Nephron (organoid): ENCODE data around the gene MRPL37.

Source experiments
- H3K27ac Mint-ChIP-seq, 3 experiments: 2 replicates each; pipeline ENCODE4 v1.8.0; 2020; ENCODE audit warnings: mixed read lengths in 3 of 3, mild to moderate bottlenecking in 2 of 3, moderate library complexity in 1 of 3
- H3K27me3 Mint-ChIP-seq: 2 replicates; pipeline ENCODE4 v1.8.0; 2021; ENCODE audit warnings: low read depth, mild to moderate bottlenecking, moderate library complexity, mixed read lengths
- H3K36me3 Mint-ChIP-seq: 2 replicates; pipeline ENCODE4 v1.8.0; 2020; ENCODE audit warnings: low read depth, mixed read lengths
- H3K4me1 Mint-ChIP-seq: 2 replicates; pipeline ENCODE4 v1.8.0; 2020; ENCODE audit warnings: mixed read lengths
- H3K4me3 Mint-ChIP-seq, 3 experiments: 2 replicates each; pipeline ENCODE4 v1.8.0; 2020; ENCODE audit warnings: mild to moderate bottlenecking in 3 of 3, mixed read lengths in 3 of 3, moderate library complexity in 2 of 3
- H3K9me3 Mint-ChIP-seq: 2 replicates; pipeline ENCODE4 v1.8.0; 2020; ENCODE audit warnings: mixed read lengths
- TF ChIP-seq, protein P1 (sequence below), 3 experiments: fragments of 200-600 bp; sonication (generic); IDR thresholded peaks; one replicate each; pipeline ENCODE4 v1.5.0; 2021; ENCODE audit warnings: antibody characterized with exemption in 3 of 3; ENCODE audit not compliant: unreplicated experiment in 3 of 3

The MRPL37 gene

DNA sequence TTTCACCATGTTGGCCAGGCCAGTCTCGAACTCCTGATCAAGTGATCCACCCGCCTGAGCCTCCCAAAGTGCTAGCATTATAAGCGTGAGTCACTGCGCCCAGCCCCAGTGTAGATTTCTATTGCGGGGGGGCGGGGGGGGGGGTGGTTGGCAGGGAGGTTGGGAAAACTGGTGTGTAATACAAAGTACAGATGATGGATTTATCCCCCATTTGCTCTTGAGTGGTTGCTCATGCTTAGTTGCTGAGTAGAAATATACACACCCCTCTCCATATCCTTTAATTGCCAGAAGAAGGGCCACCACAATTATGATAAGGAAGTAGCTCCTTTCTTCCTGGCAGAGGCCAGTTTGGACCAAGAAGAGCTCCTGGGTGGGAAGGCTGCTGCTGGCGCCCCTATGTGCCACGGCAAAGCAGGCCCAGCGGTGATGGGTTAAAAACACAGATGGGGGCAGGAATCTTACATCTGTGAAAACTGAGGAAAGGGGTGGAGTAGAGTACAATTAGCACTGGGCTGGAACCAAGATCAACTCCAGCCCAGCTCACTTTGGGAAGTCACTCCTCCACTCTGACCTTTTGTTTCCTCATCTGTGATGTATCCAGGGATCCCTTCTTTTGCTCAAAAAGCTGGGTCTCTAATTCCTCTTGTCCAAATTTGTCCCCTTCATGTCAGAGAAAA is 55.2 kb downstream of the MRPL37 start:
- H3K36me3 Mint-ChIP-seq: peaks cover 32% of the 10 kb centered on the region
- H3K27me3 Mint-ChIP-seq: no peaks in the 10 kb centered on the region
- TF ChIP-seq, protein P1, sequence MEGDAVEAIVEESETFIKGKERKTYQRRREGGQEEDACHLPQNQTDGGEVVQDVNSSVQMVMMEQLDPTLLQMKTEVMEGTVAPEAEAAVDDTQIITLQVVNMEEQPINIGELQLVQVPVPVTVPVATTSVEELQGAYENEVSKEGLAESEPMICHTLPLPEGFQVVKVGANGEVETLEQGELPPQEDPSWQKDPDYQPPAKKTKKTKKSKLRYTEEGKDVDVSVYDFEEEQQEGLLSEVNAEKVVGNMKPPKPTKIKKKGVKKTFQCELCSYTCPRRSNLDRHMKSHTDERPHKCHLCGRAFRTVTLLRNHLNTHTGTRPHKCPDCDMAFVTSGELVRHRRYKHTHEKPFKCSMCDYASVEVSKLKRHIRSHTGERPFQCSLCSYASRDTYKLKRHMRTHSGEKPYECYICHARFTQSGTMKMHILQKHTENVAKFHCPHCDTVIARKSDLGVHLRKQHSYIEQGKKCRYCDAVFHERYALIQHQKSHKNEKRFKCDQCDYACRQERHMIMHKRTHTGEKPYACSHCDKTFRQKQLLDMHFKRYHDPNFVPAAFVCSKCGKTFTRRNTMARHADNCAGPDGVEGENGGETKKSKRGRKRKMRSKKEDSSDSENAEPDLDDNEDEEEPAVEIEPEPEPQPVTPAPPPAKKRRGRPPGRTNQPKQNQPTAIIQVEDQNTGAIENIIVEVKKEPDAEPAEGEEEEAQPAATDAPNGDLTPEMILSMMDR (IDR thresholded peaks at IDR 0.05; ENCODE audit: unreplicated experiment in 3 of 3): no peak
- H3K9me3 Mint-ChIP-seq: no peaks in the 10 kb centered on the region
- H3K27ac Mint-ChIP-seq: no peak overlapping the region
- H3K4me3 Mint-ChIP-seq: no peak overlapping the region
- peaks cover 62% of the 10 kb centered on the region for H3K4me1 Mint-ChIP-seq

DNA sequence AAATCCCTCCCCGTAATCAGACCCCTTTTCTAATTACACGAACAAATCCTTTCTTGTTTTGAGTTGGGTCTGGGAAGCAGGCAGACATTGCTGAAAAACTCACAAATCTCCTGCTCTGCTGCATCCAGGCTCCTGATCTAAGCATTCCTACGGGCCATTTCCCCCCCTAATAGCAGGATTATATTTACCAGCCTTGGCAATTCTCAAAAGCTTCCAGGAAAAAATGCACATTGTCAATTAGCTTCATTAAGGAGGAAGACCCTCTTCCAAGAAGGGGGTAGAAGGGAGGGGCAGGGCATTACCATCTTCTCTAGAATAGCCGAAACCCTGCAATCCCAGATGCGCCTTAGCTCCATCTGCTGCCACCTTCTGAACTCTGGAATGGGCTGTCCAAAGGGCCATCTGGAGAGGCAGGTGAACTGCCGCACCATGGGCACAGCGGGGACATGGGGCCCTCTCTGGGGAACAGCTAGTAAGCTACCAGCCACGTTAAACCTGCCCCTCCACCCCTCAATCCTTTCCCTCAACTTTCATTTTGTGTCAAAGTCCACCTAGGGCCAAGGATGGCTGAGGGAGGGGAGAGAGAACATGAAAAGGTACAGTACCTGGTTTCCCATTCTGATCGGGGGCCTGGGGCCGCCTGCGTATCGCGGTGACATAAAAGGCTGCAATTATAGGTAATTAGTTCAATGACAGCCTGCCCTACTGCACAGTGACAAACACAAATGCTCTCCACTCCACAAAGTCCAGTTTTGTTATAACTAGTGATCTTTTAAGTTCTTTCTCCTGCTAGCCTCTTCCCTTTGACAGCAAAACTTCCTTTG is 56.8 kb downstream of the MRPL37 start:
- TF ChIP-seq, protein P1 (IDR thresholded peaks at IDR 0.05; ENCODE audit: unreplicated experiment in 3 of 3): no peak
- Mint-ChIP-seq H3K9me3 (no peaks in the 10 kb centered on the region), H3K27me3 (no peaks in the 10 kb centered on the region), H3K27ac (peak overlapping the region; percentile 64 to 85 (median 82)), H3K4me3 (peak overlapping the region in 1 of 3 experiments; percentile 46), H3K36me3 (peaks cover 34% of the 10 kb centered on the region), H3K4me1 (peaks cover 73% of the 10 kb centered on the region)

DNA sequence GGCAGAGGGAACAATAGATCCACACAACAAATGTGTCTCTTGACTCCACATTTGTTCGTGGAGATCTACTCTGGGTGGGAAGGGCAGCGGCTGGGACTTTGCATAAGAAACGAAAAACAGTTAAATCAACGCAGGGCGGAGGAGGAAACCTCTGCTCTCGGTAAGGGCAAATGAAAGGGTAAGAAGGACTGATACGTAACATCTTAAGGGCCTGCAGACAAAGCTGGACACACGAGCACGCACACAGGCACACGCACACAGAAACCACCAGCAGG is 57.3 kb downstream of the MRPL37 start:
- peaks cover 34% of the 10 kb centered on the region for H3K36me3 Mint-ChIP-seq
- H3K27ac Mint-ChIP-seq: peak overlapping the region; percentile 49 to 85 (median 82)
- no peaks in the 10 kb centered on the region for H3K27me3 Mint-ChIP-seq
- TF ChIP-seq, protein P1 (IDR thresholded peaks at IDR 0.05; ENCODE audit: unreplicated experiment in 3 of 3): no peak
- peaks cover 69% of the 10 kb centered on the region for H3K4me1 Mint-ChIP-seq
- no peaks in the 10 kb centered on the region for H3K9me3 Mint-ChIP-seq
- peak overlapping the region; percentile 6 to 46 (median 12) for H3K4me3 Mint-ChIP-seq

DNA sequence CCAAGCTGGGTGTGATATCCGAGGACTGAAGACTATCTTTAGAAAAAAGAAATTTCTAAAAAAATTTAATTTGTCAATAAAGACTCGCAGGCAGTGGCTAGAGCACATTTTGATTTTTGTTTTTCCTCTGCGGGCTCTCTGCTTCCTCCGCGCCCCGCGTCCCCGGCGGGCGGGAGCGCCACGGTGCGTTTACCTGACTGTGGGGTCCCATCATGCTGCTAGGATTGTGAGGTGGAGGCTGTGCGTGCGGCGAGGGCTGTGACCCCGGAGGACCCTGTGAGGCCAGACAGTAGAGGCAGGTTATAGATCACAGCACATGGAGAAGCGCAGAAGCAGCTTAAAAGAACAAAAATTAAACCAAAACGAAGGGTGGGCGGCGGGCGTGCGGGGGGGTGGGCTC is 57.9 kb downstream of the MRPL37 start:
- peaks cover 66% of the 10 kb centered on the region for H3K4me1 Mint-ChIP-seq
- H3K36me3 Mint-ChIP-seq: peaks cover 31% of the 10 kb centered on the region
- no peaks in the 10 kb centered on the region for H3K27me3 Mint-ChIP-seq
- TF ChIP-seq, protein P1 (IDR thresholded peaks at IDR 0.05; ENCODE audit: unreplicated experiment in 3 of 3): no peak
- peak overlapping the region; percentile 49 to 85 (median 82) for H3K27ac Mint-ChIP-seq
- no peaks in the 10 kb centered on the region for H3K9me3 Mint-ChIP-seq
- no peak overlapping the region for H3K4me3 Mint-ChIP-seq

DNA sequence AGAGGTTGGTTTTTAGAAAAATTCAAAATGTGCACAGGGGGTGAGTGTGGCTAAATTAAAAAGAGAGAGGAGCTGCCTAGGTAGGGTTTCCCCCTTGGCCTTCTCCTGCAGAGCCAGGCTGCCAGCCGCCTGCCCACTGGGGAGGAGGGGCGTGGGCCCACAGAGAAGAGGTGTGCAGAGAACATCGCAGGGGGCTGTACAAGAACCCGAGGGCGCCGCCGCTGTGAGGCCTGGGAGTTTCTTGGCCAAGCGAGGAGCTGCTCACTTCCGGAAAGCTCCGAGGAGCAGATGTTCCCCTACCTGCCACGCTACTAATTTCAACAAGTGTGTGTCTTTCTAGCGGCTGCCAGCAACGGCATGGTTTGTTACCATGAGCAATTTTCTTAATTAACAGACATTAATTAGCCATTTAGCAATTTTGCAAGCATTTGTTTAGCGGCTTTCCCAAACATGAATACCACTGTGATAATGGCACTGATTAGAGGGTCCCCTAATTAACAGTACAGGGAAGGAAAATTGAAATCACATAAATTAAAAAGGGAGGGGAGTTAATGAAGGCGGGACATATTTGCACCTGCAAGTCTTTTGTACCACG is 59.7 kb downstream of the MRPL37 start:
- Mint-ChIP-seq H3K4me1 (peaks cover 63% of the 10 kb centered on the region), H3K27me3 (no peaks in the 10 kb centered on the region), H3K4me3 (no peak overlapping the region), H3K9me3 (no peaks in the 10 kb centered on the region), H3K36me3 (peaks cover 26% of the 10 kb centered on the region), H3K27ac (no peak overlapping the region)
- TF ChIP-seq, protein P1 (IDR thresholded peaks at IDR 0.05; ENCODE audit: unreplicated experiment in 3 of 3): no peak
